SU-DHL-6 (cell line): Measurements from ENCODE around the gene ZDHHC8.

Source experiments
- H2AFZ ChIP-seq: fragments of 200-600 bp; sonication (generic); 2 replicates; pipeline ENCODE4 v1.6.1; 2014; ENCODE audit warnings: low read depth, mild to moderate bottlenecking, moderate library complexity, mixed read lengths, antibody characterized with exemption, low read length; ENCODE audit not compliant: severe bottlenecking
- H3F3A ChIP-seq: fragments of 200-600 bp; shearing (Covaris generic); 2 replicates; pipeline ENCODE4 v1.6.0; 2016; ENCODE audit warnings: antibody characterized with exemption, mild to moderate bottlenecking; ENCODE audit not compliant: insufficient read depth
- H3K27ac ChIP-seq: fragments of 200-600 bp; sonication (generic); 2 replicates; pipeline ENCODE4 v1.5.1; 2016; ENCODE audit warnings: low read depth, mild to moderate bottlenecking, low read length, moderate library complexity, mixed read lengths
- H3K27me3 ChIP-seq: fragments of 200-600 bp; sonication (generic), shearing (Covaris generic); 2 replicates; pipeline ENCODE4 v1.6.0; 2014; ENCODE audit warnings: mild to moderate bottlenecking, low read length
- H3K36me3 ChIP-seq: fragments of 200-600 bp; sonication (generic); 2 replicates; pipeline ENCODE4 v1.6.1; 2014; ENCODE audit warnings: mild to moderate bottlenecking, low read length, mixed read lengths
- H3K4me2 ChIP-seq: fragments of 300-600, 200-600 bp; shearing (Covaris generic), sonication (generic); 2 replicates; pipeline ENCODE4 v1.6.0; 2014; ENCODE audit warnings: low read length, low read depth, mild to moderate bottlenecking; ENCODE audit not compliant: poor library complexity, severe bottlenecking
- H3K4me3 ChIP-seq: fragments of 200-600 bp; sonication (generic); 2 replicates; pipeline ENCODE4 v1.5.1; 2014; ENCODE audit warnings: antibody characterized with exemption, low read length, mild to moderate bottlenecking, mixed read lengths; ENCODE audit not compliant: insufficient read depth, poor library complexity, severe bottlenecking
- H3K79me2 ChIP-seq: fragments of 200-600 bp; sonication (generic); 2 replicates; pipeline ENCODE4 v1.6.1; 2014; ENCODE audit warnings: mild to moderate bottlenecking, low read length, moderate library complexity; ENCODE audit not compliant: insufficient read depth
- H3K9ac ChIP-seq: fragments of 200-600 bp; sonication (generic); 2 replicates; pipeline ENCODE4 v1.7.0; 2014; ENCODE audit warnings: mild to moderate bottlenecking, low read length
- H3K9me2 ChIP-seq: fragments of 200-600 bp; sonication (generic); replicated peaks from 2 replicates; pipeline ENCODE4 v1.6.1; 2014; ENCODE audit warnings: low read length; ENCODE audit not compliant: insufficient read depth
- H3K9me3 ChIP-seq: fragments of 200-600 bp; sonication (generic); 2 replicates; pipeline ENCODE4 v1.6.1; 2014; ENCODE audit warnings: low read length, mixed read lengths; ENCODE audit not compliant: insufficient read depth
- H4K20me1 ChIP-seq: fragments of 200-600 bp; sonication (generic); 2 replicates; pipeline ENCODE4 v1.6.1; 2014; ENCODE audit warnings: low read depth, mild to moderate bottlenecking, antibody characterized with exemption, low read length, moderate library complexity, mixed read lengths
- EZH2phosphoT487 ChIP-seq: fragments of 200-600 bp; sonication (generic), shearing (Covaris generic); conservative IDR thresholded peaks from 2 replicates; pipeline ENCODE4 v1.6.1; 2018; ENCODE audit warnings: mild to moderate bottlenecking, antibody characterized with exemption, low read length, moderate library complexity, mixed read lengths
- TF ChIP-seq, protein P1 (sequence below): fragments of 200-600 bp; sonication (generic); IDR thresholded peaks from one replicate; pipeline ENCODE4 v1.5.1; 2017; ENCODE audit warnings: antibody characterized with exemption, mild to moderate bottlenecking, low read length, moderate library complexity; ENCODE audit not compliant: insufficient read depth, poor library complexity, severe bottlenecking

ZDHHC8 gene

DNA sequence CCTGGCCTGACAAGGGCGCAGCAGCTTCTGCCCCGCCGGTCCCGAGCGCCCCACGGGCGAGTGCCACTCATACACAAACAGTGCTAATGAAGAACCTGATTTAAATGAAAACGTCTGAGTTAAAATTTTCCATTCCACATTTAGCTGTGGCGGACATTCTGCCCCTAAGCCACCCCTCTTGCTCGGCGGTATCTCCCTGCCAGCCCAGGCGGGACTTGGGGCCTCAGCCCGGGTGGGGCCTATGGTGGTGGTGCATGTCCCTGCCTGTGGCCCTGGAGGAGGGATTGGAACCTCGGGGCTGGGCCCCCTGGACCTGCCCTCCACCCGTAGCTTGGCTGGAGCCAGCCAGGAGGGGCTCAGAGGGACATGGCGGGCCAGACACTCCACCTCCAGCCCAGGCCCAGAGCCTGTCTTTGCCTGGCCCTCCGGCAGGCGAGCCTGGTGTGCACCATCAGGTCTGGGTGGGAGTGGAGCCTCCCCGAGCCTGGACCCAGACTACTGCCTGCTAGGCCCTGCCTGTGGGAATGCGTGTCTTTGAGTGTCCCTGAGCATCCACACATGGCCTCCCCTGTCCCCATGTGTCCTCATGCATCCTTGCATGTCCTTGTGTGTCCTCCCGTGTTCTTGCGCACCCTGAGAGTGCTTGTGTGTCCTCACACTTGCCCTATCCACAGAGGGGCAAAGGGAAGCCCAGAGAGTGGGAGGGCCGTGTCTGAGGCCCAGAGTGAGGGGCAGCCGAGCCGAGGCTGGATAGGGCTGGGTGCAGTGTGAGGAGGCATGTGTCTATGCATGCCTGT lies 4.4 kb downstream of the ZDHHC8 start:
- H3K4me3 ChIP-seq, result no peak overlapping the region
- TF ChIP-seq, protein P1, sequence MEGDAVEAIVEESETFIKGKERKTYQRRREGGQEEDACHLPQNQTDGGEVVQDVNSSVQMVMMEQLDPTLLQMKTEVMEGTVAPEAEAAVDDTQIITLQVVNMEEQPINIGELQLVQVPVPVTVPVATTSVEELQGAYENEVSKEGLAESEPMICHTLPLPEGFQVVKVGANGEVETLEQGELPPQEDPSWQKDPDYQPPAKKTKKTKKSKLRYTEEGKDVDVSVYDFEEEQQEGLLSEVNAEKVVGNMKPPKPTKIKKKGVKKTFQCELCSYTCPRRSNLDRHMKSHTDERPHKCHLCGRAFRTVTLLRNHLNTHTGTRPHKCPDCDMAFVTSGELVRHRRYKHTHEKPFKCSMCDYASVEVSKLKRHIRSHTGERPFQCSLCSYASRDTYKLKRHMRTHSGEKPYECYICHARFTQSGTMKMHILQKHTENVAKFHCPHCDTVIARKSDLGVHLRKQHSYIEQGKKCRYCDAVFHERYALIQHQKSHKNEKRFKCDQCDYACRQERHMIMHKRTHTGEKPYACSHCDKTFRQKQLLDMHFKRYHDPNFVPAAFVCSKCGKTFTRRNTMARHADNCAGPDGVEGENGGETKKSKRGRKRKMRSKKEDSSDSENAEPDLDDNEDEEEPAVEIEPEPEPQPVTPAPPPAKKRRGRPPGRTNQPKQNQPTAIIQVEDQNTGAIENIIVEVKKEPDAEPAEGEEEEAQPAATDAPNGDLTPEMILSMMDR, result no peak
- no peak for TF ChIP-seq EZH2phosphoT487
- no peaks in the 10 kb centered on the region for H3F3A ChIP-seq
- H3K79me2 ChIP-seq, result no peaks in the 10 kb centered on the region
- H3K4me2 ChIP-seq, result no peak overlapping the region
- no peaks in the 10 kb centered on the region for H3K36me3 ChIP-seq
- H3K9me3 ChIP-seq, result no peaks in the 10 kb centered on the region
- H3K27ac ChIP-seq, result no peak overlapping the region
- no peaks in the 10 kb centered on the region for H4K20me1 ChIP-seq
- H3K9me2 ChIP-seq, result no peaks in the 10 kb centered on the region
- no peaks in the 10 kb centered on the region for H3K27me3 ChIP-seq
- no peak overlapping the region for H2AFZ ChIP-seq
- H3K9ac ChIP-seq, result no peak overlapping the region

DNA sequence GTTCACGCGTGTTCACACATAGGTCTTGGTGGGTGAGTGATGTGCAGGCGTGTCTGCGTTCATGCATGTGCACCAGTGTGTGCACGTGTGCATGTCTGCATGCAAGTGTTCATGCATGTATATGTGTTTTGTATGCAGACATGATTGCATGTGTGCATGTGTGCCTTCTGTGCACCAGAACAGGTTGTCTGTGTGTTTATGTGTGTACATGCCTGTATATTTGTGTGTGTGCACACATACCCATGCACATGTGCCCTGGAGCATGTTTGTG lies 4.9 kb downstream of the ZDHHC8 start:
- Histone ChIP-seq H2AFZ (no peak overlapping the region), H3K36me3 (no peaks in the 10 kb centered on the region), H4K20me1 (no peaks in the 10 kb centered on the region), H3K79me2 (no peaks in the 10 kb centered on the region), H3K27me3 (no peaks in the 10 kb centered on the region), H3K9me3 (no peaks in the 10 kb centered on the region), H3F3A (no peaks in the 10 kb centered on the region), H3K9ac (no peak overlapping the region), H3K4me2 (no peak overlapping the region), H3K9me2 (no peaks in the 10 kb centered on the region), H3K27ac (no peak overlapping the region), H3K4me3 (no peak overlapping the region)
- TF ChIP-seq, protein P1, result no peak
- TF ChIP-seq EZH2phosphoT487, result no peak

DNA sequence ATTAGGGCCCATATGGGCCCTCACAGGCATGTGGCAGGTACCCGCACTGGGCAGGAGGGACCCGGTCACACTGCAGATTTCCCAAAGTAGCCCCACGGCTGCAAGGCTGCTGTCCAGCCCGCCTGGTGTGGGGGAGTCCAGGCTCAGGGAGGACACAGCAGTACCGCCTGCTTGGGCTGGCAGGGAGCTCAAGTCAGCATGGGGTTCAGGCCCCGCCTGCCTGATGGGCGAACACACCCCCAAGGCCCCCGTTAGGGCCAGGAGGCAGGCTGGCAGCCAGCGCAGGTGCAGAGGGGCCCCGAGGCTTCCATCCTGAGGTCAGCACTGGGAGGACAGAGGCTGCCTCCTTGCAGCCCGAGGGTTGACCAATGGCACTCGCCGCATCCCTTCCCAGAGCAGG lies 5.5 kb downstream of the ZDHHC8 start:
- no peak for TF ChIP-seq EZH2phosphoT487
- TF ChIP-seq, protein P1, result no peak
- Histone ChIP-seq H3K79me2 (no peaks in the 10 kb centered on the region), H3K9ac (no peak overlapping the region), H3K9me3 (no peaks in the 10 kb centered on the region), H3K27ac (no peak overlapping the region), H3F3A (no peaks in the 10 kb centered on the region), H3K4me3 (no peak overlapping the region), H3K36me3 (no peaks in the 10 kb centered on the region), H2AFZ (no peak overlapping the region), H3K27me3 (no peaks in the 10 kb centered on the region), H3K9me2 (no peaks in the 10 kb centered on the region), H4K20me1 (no peaks in the 10 kb centered on the region), H3K4me2 (no peak overlapping the region)
